ENCODE measurements around the gene NOL3. TPM values are rescaled to one million over a fixed set of nuclear protein-coding genes. Genes with fewer than 3 reads are reported as not detected.

The NOL3 gene
- polyA plus RNA-seq, 2 donors, result 36.7 to 59.0 TPM

DNA sequence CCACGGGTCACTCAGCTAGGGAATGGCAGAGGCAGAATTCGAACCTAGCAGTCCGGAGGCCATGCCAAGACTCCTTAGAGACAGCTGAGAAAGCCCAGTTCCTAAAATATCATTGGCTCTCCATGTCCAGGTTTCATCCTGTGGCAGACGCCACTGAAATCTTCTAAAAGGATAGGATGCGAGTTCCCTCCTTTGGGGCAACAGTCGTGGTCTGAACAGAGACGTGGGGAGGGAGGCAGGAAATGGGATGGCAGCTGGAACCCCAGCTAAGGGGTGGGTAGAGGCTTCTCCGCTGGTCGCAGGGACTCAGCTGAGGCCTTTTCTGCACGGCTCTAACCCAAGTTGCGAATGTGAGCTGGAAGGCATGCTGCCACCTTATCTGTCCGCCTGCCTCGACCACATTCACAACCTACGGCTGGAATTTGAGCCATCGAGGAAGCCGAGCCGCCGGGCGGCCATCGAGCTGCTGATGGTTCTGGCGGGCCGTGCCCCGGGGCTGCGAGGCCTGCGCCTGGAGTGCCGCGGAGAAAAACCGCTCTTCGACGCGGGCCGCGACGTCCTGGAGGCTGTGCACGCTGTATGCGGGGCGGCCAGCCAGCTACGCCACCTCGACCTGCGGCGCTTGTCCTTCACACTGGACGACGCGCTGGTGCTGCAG, 7.7 kb upstream of the NOL3 start:
- H3K9me3 ChIP-seq (ENCODE audit: control insufficient read depth in 2 of 2, insufficient read depth in 1 of 2, low read depth in 1 of 2, low read length in 1 of 2), result no peaks in the 10 kb centered on the region
- no peaks in the 10 kb centered on the region for H3K27me3 ChIP-seq (ENCODE audit: control insufficient read depth in 1 of 2, insufficient read depth in 2 of 2, low read length in 2 of 2)
- peaks cover 12 to 37% of the 10 kb centered on the region in 2 donors for H3K4me1 ChIP-seq (ENCODE audit: control insufficient read depth in 2 of 2, insufficient read depth in 2 of 2, low read length in 1 of 2)
- WGBS, 2 donors, result 31 to 32% methylated on average over 44 of the region's 44 CpGs
- peak overlapping the region; percentile 33 to 42 for H3K4me3 ChIP-seq (ENCODE audit: low read depth in 1 of 2, low read length in 2 of 2)
- H3K27ac ChIP-seq (ENCODE audit: low read depth in 2 of 2, low read length in 1 of 2), result peak overlapping the region; percentile 26 to 79
- no peaks in the 10 kb centered on the region for H3K36me3 ChIP-seq (ENCODE audit: control insufficient read depth in 2 of 2, insufficient read depth in 2 of 2, low read length in 1 of 2)

DNA sequence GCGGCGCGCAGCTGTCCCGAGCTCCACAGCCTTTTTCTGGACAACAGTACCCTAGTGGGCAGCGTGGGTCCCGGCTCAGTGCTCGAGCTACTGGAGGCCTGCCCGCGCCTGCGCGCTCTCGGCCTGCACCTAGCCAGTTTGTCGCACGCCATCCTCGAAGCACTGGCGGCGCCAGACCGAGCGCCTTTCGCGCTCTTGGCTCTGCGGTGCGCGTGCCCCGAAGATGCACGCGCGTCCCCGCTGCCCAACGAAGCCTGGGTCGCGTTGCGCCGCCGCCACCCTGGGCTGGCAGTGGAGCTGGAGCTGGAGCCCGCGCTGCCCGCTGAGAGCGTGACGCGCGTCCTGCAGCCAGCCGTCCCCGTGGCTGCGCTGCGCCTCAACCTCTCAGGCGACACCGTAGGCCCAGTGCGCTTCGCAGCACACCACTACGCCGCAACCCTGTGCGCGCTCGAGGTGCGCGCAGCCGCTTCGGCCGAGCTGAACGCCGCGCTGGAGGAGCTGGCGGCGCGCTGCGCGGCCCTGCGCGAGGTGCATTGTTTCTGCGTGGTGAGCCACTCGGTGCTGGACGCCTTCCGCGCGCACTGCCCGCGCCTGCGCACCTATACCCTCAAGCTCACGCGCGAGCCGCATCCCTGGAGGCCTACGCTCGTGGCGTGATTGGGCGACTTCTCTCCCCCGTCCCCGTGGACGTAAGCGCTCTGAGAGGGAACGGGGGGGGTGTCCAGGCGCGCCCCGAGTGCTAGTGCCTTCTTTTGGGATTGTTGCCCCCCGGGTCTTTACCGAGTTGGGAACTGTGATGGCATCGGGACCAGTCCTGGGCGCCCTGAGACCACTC, 7.0 kb upstream of the NOL3 start:
- H3K36me3 ChIP-seq (ENCODE audit: control insufficient read depth in 2 of 2, insufficient read depth in 2 of 2, low read length in 1 of 2), result no peaks in the 10 kb centered on the region
- H3K9me3 ChIP-seq (ENCODE audit: control insufficient read depth in 2 of 2, insufficient read depth in 1 of 2, low read depth in 1 of 2, low read length in 1 of 2), result no peaks in the 10 kb centered on the region
- peak overlapping the region; percentile 26 to 79 for H3K27ac ChIP-seq (ENCODE audit: low read depth in 2 of 2, low read length in 1 of 2)
- peaks cover 12 to 33% of the 10 kb centered on the region in 2 donors for H3K4me1 ChIP-seq (ENCODE audit: control insufficient read depth in 2 of 2, insufficient read depth in 2 of 2, low read length in 1 of 2)
- no peaks in the 10 kb centered on the region for H3K27me3 ChIP-seq (ENCODE audit: control insufficient read depth in 1 of 2, insufficient read depth in 2 of 2, low read length in 2 of 2)
- peak overlapping the region; percentile 33 to 42 for H3K4me3 ChIP-seq (ENCODE audit: low read depth in 1 of 2, low read length in 2 of 2)
- WGBS, 2 donors, result 2 to 19% methylated on average over 89 to 99 of the region's 99 CpGs

DNA sequence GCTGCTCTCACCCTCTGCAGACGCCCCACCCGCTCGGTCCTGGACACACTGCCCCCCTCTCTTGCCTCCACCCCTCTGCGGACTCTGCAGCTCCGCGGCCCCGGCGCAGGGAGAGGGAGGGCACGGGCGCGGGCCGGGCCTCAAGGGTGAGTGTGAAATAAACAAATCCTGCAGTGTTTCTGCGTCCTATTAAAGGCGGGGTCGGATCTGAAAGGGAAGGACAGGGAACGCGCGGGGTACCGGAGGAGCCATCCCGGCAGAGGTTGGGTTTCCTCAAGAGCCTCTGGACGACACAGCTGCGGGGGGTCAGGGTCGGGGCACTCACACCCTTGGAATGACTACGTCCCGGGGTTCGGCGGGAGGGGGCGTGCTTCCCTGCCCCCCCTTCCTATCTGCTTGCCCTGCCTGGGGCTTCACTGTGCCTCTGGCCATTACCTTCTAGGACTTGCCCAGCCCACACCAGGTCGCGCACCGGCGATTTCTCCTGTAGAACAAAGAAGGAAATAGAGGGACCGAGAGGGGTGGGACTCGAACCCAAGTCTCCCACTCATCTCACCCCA, 6.3 kb upstream of the NOL3 start:
- peaks cover 12 to 30% of the 10 kb centered on the region in 2 donors for H3K4me1 ChIP-seq (ENCODE audit: control insufficient read depth in 2 of 2, insufficient read depth in 2 of 2, low read length in 1 of 2)
- peaks cover 0 to 3% of the 10 kb centered on the region in 2 donors for H3K36me3 ChIP-seq (ENCODE audit: control insufficient read depth in 2 of 2, insufficient read depth in 2 of 2, low read length in 1 of 2)
- no peaks in the 10 kb centered on the region for H3K9me3 ChIP-seq (ENCODE audit: control insufficient read depth in 2 of 2, insufficient read depth in 1 of 2, low read depth in 1 of 2, low read length in 1 of 2)
- peak overlapping the region; percentile 65 to 79 for H3K27ac ChIP-seq (ENCODE audit: low read depth in 2 of 2, low read length in 1 of 2)
- no peaks in the 10 kb centered on the region for H3K27me3 ChIP-seq (ENCODE audit: control insufficient read depth in 1 of 2, insufficient read depth in 2 of 2, low read length in 2 of 2)
- WGBS, 2 donors, result 2 to 3% methylated on average over 27 to 34 of the region's 34 CpGs
- peak overlapping the region; percentile 33 to 42 for H3K4me3 ChIP-seq (ENCODE audit: low read depth in 1 of 2, low read length in 2 of 2)

DNA sequence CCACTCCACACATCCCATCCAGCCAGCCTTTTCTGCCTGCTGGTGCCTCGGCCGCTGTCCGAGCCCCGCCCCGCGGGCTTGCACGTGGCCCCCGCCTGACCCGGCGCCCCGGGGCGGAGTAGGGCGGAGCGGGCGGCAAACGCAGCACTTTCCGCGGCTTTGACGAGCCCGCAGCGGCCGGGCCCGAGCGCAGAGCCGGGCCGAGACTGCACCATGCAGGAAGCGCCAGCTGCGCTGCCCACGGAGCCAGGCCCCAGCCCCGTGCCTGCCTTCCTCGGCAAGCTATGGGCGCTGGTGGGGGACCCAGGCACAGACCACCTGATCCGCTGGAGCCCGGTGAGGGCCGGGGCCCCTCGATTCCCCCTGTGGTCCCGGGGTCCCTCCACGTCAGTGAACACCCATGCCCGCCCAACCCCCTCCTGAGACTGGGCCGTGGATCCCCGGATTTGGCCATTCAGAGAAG, 5.7 kb upstream of the NOL3 start, which contains the start of gene HSF4:
TSS of gene HSF4 (plus strand) at position 147 of the 463 bp plus-strand sequence. CDS start at position 214, 67 bp downstream.
- H3K27me3 ChIP-seq (ENCODE audit: control insufficient read depth in 1 of 2, insufficient read depth in 2 of 2, low read length in 2 of 2), result no peaks in the 10 kb centered on the region

DNA sequence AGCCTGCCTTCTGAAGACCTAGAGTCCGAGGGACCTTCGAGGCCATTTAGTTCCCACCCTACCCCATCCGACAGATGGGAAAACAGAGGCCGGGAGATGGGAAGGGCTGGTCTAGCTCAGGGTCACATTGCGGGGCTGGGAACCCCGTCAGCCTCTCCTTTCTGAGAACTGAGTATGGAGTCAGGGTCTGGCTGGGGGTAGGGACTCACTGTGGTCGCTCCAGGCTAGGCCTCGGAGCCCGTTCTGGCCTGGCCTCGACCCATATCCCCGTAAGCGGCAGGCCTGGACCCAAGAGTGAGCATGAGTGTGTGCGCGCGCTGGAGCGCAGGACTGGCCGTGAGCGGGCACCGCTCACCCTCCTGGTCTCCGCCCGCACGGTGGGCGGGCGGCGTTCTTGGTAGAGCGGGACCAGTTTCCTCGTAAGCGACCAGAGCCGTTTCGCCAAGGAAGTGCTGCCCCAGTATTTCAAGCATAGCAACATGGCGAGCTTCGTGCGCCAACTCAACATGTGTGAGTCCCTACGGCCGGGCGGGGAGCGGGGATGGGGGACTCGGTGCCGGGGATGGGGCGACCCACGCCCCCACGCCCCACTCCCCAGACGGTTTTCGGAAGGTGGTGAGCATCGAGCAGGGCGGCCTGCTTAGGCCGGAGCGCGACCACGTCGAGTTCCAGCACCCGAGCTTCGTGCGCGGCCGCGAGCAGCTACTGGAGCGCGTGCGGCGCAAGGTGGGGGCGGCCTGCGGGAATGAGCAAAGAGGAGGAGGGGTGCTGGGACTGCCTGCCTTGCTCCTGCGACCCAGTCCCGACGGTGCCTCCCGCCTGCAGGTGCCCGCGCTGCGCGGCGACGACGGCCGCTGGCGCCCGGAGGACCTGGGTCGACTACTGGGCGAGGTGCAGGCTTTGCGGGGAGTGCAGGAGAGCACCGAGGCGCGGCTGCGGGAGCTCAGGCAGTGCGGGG, 4.9 kb upstream of the NOL3 start:
- Histone ChIP-seq H3K4me3 (ENCODE audit: low read depth in 1 of 2, low read length in 2 of 2) (peak overlapping the region in 1 of 2 donors; percentile 33), H3K27ac (ENCODE audit: low read depth in 2 of 2, low read length in 1 of 2) (peak overlapping the region in 1 of 2 donors; percentile 73), H3K27me3 (ENCODE audit: control insufficient read depth in 1 of 2, insufficient read depth in 2 of 2, low read length in 2 of 2) (no peaks in the 10 kb centered on the region), H3K36me3 (ENCODE audit: control insufficient read depth in 2 of 2, insufficient read depth in 2 of 2, low read length in 1 of 2) (peaks cover 0 to 3% of the 10 kb centered on the region in 2 donors), H3K4me1 (ENCODE audit: control insufficient read depth in 2 of 2, insufficient read depth in 2 of 2, low read length in 1 of 2) (peaks cover 12 to 32% of the 10 kb centered on the region in 2 donors), H3K9me3 (ENCODE audit: control insufficient read depth in 2 of 2, insufficient read depth in 1 of 2, low read depth in 1 of 2, low read length in 1 of 2) (no peaks in the 10 kb centered on the region)
- WGBS, 2 donors, result 38 to 47% methylated on average over 78 to 85 of the region's 85 CpGs

More for the DNA sequence above, 5.7 kb upstream of the NOL3 start, which contains the start of gene HSF4:
- no peaks in the 10 kb centered on the region for H3K9me3 ChIP-seq (ENCODE audit: control insufficient read depth in 2 of 2, insufficient read depth in 1 of 2, low read depth in 1 of 2, low read length in 1 of 2)
- peaks cover 12 to 32% of the 10 kb centered on the region in 2 donors for H3K4me1 ChIP-seq (ENCODE audit: control insufficient read depth in 2 of 2, insufficient read depth in 2 of 2, low read length in 1 of 2)
- H3K36me3 ChIP-seq (ENCODE audit: control insufficient read depth in 2 of 2, insufficient read depth in 2 of 2, low read length in 1 of 2), result peaks cover 0 to 3% of the 10 kb centered on the region in 2 donors
- peak within 1 kb of the TSS; percentile 65 to 79 for H3K27ac ChIP-seq (ENCODE audit: low read depth in 2 of 2, low read length in 1 of 2)
- peak within 1 kb of the TSS; percentile 33 to 42 for H3K4me3 ChIP-seq (ENCODE audit: low read depth in 1 of 2, low read length in 2 of 2)
- WGBS, 2 donors, result 1 to 5% methylated on average over 34 to 41 of the region's 41 CpGs

DNA sequence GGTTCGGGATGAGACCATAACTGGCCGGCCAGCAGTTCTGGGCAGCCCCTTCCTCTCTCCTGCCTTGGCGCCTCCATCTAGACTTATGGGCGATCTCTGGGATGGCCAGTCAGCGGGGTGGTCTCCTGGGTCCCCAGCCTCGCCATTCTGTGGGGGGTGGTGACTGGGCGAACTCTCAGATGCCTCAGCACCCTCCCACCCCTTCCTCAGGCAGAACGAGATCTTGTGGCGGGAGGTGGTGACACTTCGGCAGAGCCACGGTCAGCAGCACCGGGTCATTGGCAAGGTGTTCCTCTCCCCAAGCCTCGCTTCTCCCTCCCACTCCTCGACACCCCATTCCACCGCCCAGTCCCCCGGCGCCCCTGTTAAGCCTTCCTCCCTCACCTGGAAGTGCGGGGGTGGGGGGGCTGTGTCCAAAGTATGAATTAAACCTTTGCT, 4.2 kb upstream of the NOL3 start:
- Histone ChIP-seq H3K9me3 (ENCODE audit: control insufficient read depth in 2 of 2, insufficient read depth in 1 of 2, low read depth in 1 of 2, low read length in 1 of 2) (no peaks in the 10 kb centered on the region), H3K4me1 (ENCODE audit: control insufficient read depth in 2 of 2, insufficient read depth in 2 of 2, low read length in 1 of 2) (peaks cover 12 to 34% of the 10 kb centered on the region in 2 donors), H3K27me3 (ENCODE audit: control insufficient read depth in 1 of 2, insufficient read depth in 2 of 2, low read length in 2 of 2) (no peaks in the 10 kb centered on the region), H3K27ac (ENCODE audit: low read depth in 2 of 2, low read length in 1 of 2) (no peak overlapping the region), H3K4me3 (ENCODE audit: low read depth in 1 of 2, low read length in 2 of 2) (no peak overlapping the region), H3K36me3 (ENCODE audit: control insufficient read depth in 2 of 2, insufficient read depth in 2 of 2, low read length in 1 of 2) (peaks cover 0 to 3% of the 10 kb centered on the region in 2 donors)
- WGBS, 2 donors, result 45 to 62% methylated on average over 13 to 18 of the region's 18 CpGs

DNA sequence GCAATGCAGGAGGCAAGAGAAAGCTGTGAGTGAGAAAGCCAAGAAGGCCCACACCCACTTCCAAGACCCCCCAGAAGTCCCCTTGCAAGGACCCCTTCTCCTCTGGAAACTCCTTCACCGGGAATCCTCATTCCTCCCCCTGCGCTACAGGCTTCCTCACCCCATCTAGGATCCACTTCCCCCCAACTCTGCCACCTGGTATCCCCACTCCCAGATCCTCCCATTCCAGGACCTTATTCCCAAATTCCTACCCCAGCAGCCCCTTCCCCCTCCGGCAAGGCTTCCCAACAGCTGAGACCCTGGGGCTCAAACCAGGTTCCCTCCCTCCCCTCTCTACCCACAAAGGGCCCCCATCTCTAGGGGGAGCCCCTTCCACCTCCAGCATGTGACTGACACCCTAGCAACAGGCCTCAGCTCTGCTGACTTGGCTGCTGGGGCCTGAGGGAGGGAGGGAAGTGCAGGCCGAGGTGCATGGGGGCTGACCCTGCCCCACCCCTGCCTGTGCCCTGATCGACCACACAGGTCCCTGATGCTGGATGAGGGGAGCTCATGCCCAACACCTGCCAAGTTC, 3.7 kb upstream of the NOL3 start:
- WGBS, 2 donors, result 76 to 81% methylated on average over 5 of the region's 5 CpGs
- Histone ChIP-seq H3K4me3 (ENCODE audit: low read depth in 1 of 2, low read length in 2 of 2) (no peak overlapping the region), H3K27me3 (ENCODE audit: control insufficient read depth in 1 of 2, insufficient read depth in 2 of 2, low read length in 2 of 2) (no peaks in the 10 kb centered on the region), H3K9me3 (ENCODE audit: control insufficient read depth in 2 of 2, insufficient read depth in 1 of 2, low read depth in 1 of 2, low read length in 1 of 2) (no peaks in the 10 kb centered on the region), H3K27ac (ENCODE audit: low read depth in 2 of 2, low read length in 1 of 2) (no peak overlapping the region), H3K36me3 (ENCODE audit: control insufficient read depth in 2 of 2, insufficient read depth in 2 of 2, low read length in 1 of 2) (peaks cover 0 to 3% of the 10 kb centered on the region in 2 donors), H3K4me1 (ENCODE audit: control insufficient read depth in 2 of 2, insufficient read depth in 2 of 2, low read length in 1 of 2) (peaks cover 12 to 34% of the 10 kb centered on the region in 2 donors)

DNA sequence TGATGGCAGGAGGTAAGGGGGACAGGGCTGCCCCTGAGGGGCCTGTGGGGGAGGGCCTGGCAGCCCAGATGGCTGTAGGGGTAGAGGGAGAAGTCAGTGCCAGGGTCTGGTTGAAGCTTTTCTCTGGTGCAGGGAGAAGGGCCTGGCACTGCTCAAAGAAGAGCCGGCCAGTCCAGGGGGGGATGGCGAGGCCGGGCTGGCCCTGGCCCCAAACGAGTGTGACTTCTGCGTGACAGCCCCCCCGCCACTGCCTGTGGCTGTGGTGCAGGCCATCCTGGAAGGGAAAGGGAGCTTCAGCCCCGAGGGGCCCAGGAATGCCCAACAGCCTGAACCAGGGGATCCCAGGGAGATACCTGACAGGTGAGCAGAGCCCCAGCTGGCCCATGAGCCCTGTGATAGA, 2.8 kb upstream of the NOL3 start:
- H3K4me3 ChIP-seq (ENCODE audit: low read depth in 1 of 2, low read length in 2 of 2), result no peak overlapping the region
- no peak overlapping the region for H3K27ac ChIP-seq (ENCODE audit: low read depth in 2 of 2, low read length in 1 of 2)
- WGBS, 2 donors, result 91 to 96% methylated on average over 7 of the region's 7 CpGs
- no peaks in the 10 kb centered on the region for H3K9me3 ChIP-seq (ENCODE audit: control insufficient read depth in 2 of 2, insufficient read depth in 1 of 2, low read depth in 1 of 2, low read length in 1 of 2)
- H3K4me1 ChIP-seq (ENCODE audit: control insufficient read depth in 2 of 2, insufficient read depth in 2 of 2, low read length in 1 of 2), result peaks cover 12 to 32% of the 10 kb centered on the region in 2 donors
- no peaks in the 10 kb centered on the region for H3K27me3 ChIP-seq (ENCODE audit: control insufficient read depth in 1 of 2, insufficient read depth in 2 of 2, low read length in 2 of 2)
- peaks cover 0 to 3% of the 10 kb centered on the region in 2 donors for H3K36me3 ChIP-seq (ENCODE audit: control insufficient read depth in 2 of 2, insufficient read depth in 2 of 2, low read length in 1 of 2)

All from esophagus (tissue), 2 donors.